ENCODE measurements around the gene CACNA1A.
A peak's percentile ranks its signal among the peaks of the same experiment; 100 is the strongest.

CACNA1A gene

GRCh38 chr19:13225973-13226865 is 280.1 kb downstream of the CACNA1A start:
- no peaks in the 10 kb centered on the region for H3K9me3 Mint-ChIP-seq
- H3K4me1 Mint-ChIP-seq (ENCODE audit: low read depth): no peaks in the 10 kb centered on the region
- no peak overlapping the region for H3K27ac Mint-ChIP-seq
- peaks cover 2% of the 10 kb centered on the region for H3K27me3 Mint-ChIP-seq
- H3K36me3 Mint-ChIP-seq (ENCODE audit: low read depth): no peaks in the 10 kb centered on the region
- DNase-seq: no peak
- H3K4me3 Mint-ChIP-seq: no peak overlapping the region

GRCh38 chr19:13225085-13225484 is 281.2 kb downstream of the CACNA1A start:
- Mint-ChIP-seq H3K27me3 (peaks cover 2% of the 10 kb centered on the region), H3K9me3 (no peaks in the 10 kb centered on the region), H3K4me3 (no peak overlapping the region), H3K4me1 (ENCODE audit: low read depth) (peaks cover 3% of the 10 kb centered on the region), H3K36me3 (ENCODE audit: low read depth) (no peaks in the 10 kb centered on the region), H3K27ac (no peak overlapping the region)
- no peak for DNase-seq

- no peaks in the 10 kb centered on the region for H3K9me3 Mint-ChIP-seq
- no peaks in the 10 kb centered on the region for H3K36me3 Mint-ChIP-seq (ENCODE audit: low read depth)
- peaks cover 11% of the 10 kb centered on the region for H3K4me1 Mint-ChIP-seq (ENCODE audit: low read depth)
- no peak overlapping the region for H3K4me3 Mint-ChIP-seq
- no peak for DNase-seq
- peak overlapping the region; percentile 24 for H3K27ac Mint-ChIP-seq
- H3K27me3 Mint-ChIP-seq: peaks cover under 1% of the 10 kb centered on the region
These were observed 285.4 kb downstream of the CACNA1A start for GRCh38 chr19:13220847-13221246.

- Mint-ChIP-seq H3K36me3 (ENCODE audit: low read depth) (no peaks in the 10 kb centered on the region), H3K4me3 (peak overlapping the region; percentile 74), H3K27ac (peak overlapping the region; percentile 91), H3K9me3 (no peaks in the 10 kb centered on the region), H3K4me1 (ENCODE audit: low read depth) (peaks cover 15% of the 10 kb centered on the region), H3K27me3 (no peaks in the 10 kb centered on the region)
- DNase-seq: peak; percentile 51
These were observed 290.5 kb downstream of the CACNA1A start for GRCh38 chr19:13215572-13216380.

GRCh38 chr19:13214036-13214730 is 292.1 kb downstream of the CACNA1A start:
- no peaks in the 10 kb centered on the region for H3K9me3 Mint-ChIP-seq
- no peak overlapping the region for H3K27ac Mint-ChIP-seq
- no peaks in the 10 kb centered on the region for H3K36me3 Mint-ChIP-seq (ENCODE audit: low read depth)
- no peak for DNase-seq
- no peak overlapping the region for H3K4me3 Mint-ChIP-seq
- peaks cover 22% of the 10 kb centered on the region for H3K4me1 Mint-ChIP-seq (ENCODE audit: low read depth)
- H3K27me3 Mint-ChIP-seq: no peaks in the 10 kb centered on the region

- Mint-ChIP-seq H3K36me3 (ENCODE audit: low read depth) (no peaks in the 10 kb centered on the region), H3K27me3 (no peaks in the 10 kb centered on the region), H3K4me1 (ENCODE audit: low read depth) (peaks cover 31% of the 10 kb centered on the region), H3K9me3 (no peaks in the 10 kb centered on the region), H3K27ac (no peak overlapping the region), H3K4me3 (no peak overlapping the region)
- DNase-seq: peak; percentile 81
These were observed 293.4 kb downstream of the CACNA1A start for GRCh38 chr19:13212759-13213330.

- Mint-ChIP-seq H3K4me3 (no peak overlapping the region), H3K36me3 (ENCODE audit: low read depth) (no peaks in the 10 kb centered on the region), H3K9me3 (no peaks in the 10 kb centered on the region), H3K4me1 (ENCODE audit: low read depth) (peaks cover 28% of the 10 kb centered on the region), H3K27ac (no peak overlapping the region), H3K27me3 (no peaks in the 10 kb centered on the region)
- no peak for DNase-seq
These were observed 294.6 kb downstream of the CACNA1A start for GRCh38 chr19:13211426-13212308.

- H3K36me3 Mint-ChIP-seq (ENCODE audit: low read depth): no peaks in the 10 kb centered on the region
- no peak overlapping the region for H3K4me3 Mint-ChIP-seq
- DNase-seq: no peak
- no peaks in the 10 kb centered on the region for H3K9me3 Mint-ChIP-seq
- peaks cover 26% of the 10 kb centered on the region for H3K4me1 Mint-ChIP-seq (ENCODE audit: low read depth)
- H3K27ac Mint-ChIP-seq: no peak overlapping the region
- H3K27me3 Mint-ChIP-seq: no peaks in the 10 kb centered on the region
These were observed 295.3 kb downstream of the CACNA1A start for GRCh38 chr19:13210941-13211340.

GRCh38 chr19:13210339-13210775 is 295.9 kb downstream of the CACNA1A start:
- no peaks in the 10 kb centered on the region for H3K9me3 Mint-ChIP-seq
- H3K27ac Mint-ChIP-seq: no peak overlapping the region
- DNase-seq: no peak
- no peaks in the 10 kb centered on the region for H3K27me3 Mint-ChIP-seq
- no peaks in the 10 kb centered on the region for H3K36me3 Mint-ChIP-seq (ENCODE audit: low read depth)
- H3K4me3 Mint-ChIP-seq: no peak overlapping the region
- H3K4me1 Mint-ChIP-seq (ENCODE audit: low read depth): peaks cover 21% of the 10 kb centered on the region

- peak overlapping the region; percentile 55 for H3K4me3 Mint-ChIP-seq
- H3K36me3 Mint-ChIP-seq (ENCODE audit: low read depth): no peaks in the 10 kb centered on the region
- DNase-seq: peak; percentile 44
- H3K27me3 Mint-ChIP-seq: no peaks in the 10 kb centered on the region
- peak overlapping the region; percentile 80 for H3K27ac Mint-ChIP-seq
- no peaks in the 10 kb centered on the region for H3K9me3 Mint-ChIP-seq
- peaks cover 21% of the 10 kb centered on the region for H3K4me1 Mint-ChIP-seq (ENCODE audit: low read depth)
These were observed 296.6 kb downstream of the CACNA1A start for GRCh38 chr19:13209484-13210338.

GRCh38 chr19:13208672-13209483 is 297.4 kb downstream of the CACNA1A start:
- Mint-ChIP-seq H3K9me3 (no peaks in the 10 kb centered on the region), H3K4me1 (ENCODE audit: low read depth) (peaks cover 21% of the 10 kb centered on the region), H3K27ac (peak overlapping the region; percentile 92), H3K36me3 (ENCODE audit: low read depth) (no peaks in the 10 kb centered on the region), H3K27me3 (no peaks in the 10 kb centered on the region), H3K4me3 (peak overlapping the region; percentile 76)
- peak; percentile 44 for DNase-seq

Data from activated T-cell treated with anti-CD3 and anti-CD28 coated beads, Interleukin-2, amount 50 U/mL, for 24 hours (primary cell).